GM20431 (cell line): ENCODE results near the gene BCL2L1.

Experiments
- in situ Hi-C: fragments of 300-500 bp; cut with MseI, MboI; formaldehyde crosslinking; loops from one replicate; pipeline ENCODE4 v1.15.0; 2020; ENCODE audit warnings: low sequenced_read_pairs; ENCODE audit not compliant: unreplicated experiment

Gene BCL2L1

DNA sequence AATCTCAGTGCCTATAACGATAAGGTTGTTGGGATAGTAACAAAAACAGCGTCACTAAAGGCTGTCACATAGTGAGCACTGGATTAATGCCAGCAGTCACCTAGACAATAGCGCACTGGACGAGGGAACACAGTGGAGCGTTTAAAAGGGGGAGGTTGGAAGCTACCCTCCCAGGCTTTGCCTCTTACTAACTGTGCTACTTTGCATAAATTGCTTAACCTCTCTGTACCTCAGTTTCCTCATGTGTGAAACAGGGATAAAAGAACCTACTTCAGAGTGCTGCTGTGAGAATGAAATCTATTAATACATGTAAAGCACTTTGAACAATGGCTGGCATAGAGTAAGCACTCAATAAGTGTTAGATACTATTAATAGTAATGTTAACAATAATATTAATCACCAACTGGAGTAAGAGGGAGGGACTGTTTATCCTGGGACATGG, 10.5 kb downstream of the BCL2L1 start:
- in situ Hi-C loops, result no loop called here

GRCh38 chr20:31711179-31712111, 11.2 kb downstream of the BCL2L1 start:
- in situ Hi-C loops, result no loop called here

DNA sequence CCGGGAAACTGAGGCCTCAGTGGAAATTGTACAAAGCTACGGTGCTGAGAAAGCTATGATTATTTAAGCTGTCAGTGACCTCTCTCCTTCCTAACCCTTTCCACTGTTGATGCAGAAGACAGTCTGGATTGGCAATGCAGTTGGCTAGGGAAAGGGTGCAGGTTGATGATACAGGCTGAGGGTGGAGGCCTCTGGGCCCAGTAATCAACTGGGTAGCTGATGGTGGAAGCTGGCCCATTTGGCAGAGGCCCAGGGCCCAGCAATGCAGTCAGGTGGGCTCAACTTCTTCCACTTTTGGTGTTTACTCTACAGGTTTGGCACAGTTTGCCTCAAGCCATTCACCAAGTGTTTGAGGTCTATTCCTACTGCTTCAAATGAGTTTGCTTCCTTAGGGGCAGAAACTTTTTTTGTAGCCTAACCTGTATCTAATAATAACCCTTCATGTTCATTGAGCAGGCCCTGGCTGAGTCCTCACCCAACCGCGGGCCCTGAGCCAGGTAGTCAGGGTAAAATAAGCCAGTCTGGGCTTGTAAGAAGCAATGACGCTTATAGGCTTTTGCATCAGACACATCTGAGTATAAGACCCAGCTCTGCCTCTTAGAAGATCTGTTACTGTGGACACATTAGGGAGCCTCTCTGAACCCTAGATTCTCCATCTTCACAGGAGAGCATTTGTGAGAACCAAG, 12.1 kb downstream of the BCL2L1 start:
- in situ Hi-C loops, result no loop called here

- in situ Hi-C loops, result no loop called here
These were observed 12.7 kb downstream of the BCL2L1 start for GRCh38 chr20:31709939-31710338.

DNA sequence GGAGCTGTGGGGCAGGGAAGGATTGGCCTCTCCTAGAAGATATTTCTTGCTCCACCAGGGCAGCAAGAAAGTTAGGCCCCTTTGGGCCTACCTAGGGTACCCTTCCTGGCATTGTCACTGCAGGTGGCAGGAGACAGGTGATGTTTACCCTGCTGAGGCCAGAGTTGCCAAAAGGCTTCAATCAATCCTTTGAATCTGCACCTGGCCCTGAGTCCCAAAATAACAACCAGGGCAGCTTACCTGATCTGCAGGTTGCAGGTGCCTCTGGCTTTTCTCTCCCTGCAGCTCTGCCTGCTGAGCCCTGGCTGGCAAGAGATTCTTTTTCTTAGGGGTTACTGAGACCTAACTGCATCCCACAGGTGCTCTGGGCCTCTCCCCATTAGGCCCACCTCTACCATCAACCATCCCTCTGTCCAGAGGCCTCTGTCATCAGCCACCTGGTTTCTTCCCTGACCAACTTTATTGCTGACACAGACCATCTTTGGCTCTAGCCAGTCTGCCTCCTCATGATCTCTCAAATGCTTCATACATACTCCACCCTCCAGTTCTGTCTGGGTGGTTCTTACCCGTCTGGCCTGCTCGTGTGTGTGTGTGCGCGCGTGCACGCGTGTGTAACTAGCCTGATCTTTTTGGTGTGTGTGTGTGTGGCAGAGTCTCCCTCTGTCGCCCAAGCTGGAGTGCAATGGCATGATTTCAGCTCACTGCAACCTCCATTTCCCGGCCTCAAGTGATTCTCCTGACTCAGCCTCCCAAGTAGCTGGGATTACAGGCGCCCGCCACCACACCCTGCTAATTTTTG, 13.7 kb downstream of the BCL2L1 start:
- in situ Hi-C loops, result no loop called here

GRCh38 chr20:31707994-31708735, 14.5 kb downstream of the BCL2L1 start:
- in situ Hi-C loops, result no loop called here

DNA sequence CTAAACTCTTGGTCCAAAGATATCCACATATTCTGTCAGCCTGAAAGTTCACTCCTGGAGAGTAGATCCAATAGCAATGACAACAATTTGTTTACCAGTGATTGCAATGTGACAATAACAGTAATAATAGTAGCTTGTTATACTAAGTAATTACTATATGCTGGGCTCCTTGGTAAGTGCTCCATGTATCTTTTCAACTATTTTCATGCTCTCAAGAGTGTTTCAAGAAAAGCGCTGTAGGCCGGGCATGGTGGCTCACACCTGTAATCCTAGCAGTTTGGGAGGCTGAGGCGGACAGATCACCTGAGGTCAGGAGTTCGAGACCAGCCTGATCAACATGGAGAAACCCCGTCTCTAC, 15.4 kb downstream of the BCL2L1 start:
- in situ Hi-C loops, result no loop called here

DNA sequence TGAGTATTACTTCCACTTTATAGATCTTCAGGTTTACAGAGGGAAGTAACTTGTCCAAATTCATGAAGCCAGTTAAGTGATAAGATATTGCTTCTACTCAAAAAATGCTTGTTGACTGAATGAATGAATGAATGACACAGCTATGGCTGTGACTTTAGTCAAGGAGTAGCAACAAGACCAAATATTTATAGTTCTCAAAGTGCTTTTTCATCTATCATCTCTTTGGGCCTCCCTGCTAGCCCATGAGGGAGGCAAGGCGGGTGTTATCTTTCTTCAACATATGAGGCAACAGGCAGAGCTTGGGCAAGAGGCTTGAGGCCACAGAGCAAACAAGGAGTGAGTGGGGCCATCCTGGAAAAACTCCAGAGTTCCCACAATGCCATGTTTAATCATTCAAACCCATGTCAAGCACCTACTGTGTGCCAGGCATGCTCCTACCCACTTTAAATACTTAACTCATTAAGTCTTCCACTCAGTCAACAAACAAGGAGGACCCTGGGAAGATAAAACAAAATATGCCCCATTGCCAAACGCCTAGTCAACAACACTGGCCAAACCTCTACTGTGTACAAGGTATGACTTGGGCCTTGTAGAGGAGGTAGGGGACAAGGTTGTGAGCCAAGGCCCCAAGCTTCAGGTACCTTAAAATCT, 15.9 kb downstream of the BCL2L1 start:
- in situ Hi-C loops, result no loop called here

GRCh38 chr20:31705598-31706597, 16.8 kb downstream of the BCL2L1 start:
- in situ Hi-C loops, result no loop called here

DNA sequence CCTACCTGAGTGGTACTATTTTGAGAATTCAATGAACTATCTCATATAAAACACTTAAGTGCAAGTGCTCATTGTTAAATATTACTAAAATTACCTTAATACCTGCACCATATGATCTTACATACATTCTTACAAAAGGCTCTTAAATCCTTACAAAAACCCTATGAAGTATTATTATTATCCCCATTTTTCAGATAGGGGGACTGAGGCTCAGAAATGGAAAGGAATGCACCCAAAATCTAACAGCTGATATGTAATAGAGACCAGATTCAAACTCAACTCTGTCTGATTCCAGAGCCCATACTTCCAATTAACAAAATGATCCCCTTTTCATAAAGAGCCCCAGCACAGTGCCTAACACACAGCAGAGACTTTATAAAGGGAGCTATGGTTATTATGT, 17.5 kb downstream of the BCL2L1 start:
- in situ Hi-C loops, result no loop called here

DNA sequence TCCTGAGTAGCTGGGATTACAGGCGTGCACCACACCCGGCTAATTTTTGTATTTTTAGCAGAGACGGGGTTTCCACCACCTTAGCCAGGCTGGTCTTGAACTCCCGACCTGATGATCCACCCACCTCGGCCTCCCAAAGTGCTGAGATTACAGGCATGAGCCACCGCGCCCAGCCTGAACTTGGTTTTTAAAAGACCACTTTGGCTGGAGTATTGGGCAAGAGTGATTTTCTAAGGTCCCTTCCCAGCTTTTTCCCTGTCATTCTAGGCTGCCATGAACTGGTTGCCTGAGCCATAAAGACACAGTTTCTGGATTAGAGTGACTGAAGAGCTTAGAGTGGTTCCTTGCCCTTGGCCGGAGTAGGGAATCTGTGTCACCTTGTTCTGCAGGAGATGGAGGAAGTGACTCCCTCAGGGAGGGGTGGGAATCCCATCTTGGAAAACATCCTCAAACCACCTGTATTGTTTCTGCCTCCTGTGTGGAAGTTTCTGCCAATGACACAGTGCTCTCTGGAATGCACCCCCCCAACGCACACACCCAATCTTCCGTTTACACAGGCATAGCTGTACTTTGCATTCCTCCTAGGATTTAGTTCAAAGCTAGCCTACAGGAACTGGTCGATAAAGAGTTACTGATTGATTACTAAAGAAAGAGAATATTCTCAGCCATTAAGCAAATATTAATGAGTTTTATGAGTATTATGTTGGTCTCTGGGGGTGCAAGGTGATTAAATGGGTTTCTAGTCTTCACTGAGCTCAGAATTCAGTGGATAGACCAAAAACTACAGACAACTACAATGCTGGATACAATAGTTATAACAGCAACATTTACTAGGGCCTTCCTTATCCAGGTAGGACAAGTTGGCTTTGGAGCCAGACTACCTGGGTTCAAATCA, 18.2 kb downstream of the BCL2L1 start:
- in situ Hi-C loops, result no loop called here

- in situ Hi-C loops, result no loop called here
These were observed 21.1 kb downstream of the BCL2L1 start for GRCh38 chr20:31701591-31701990.

- in situ Hi-C loops, result no loop called here
These were observed 21.9 kb downstream of the BCL2L1 start for GRCh38 chr20:31700747-31701146.

- in situ Hi-C loops, result no loop called here
These were observed 22.6 kb downstream of the BCL2L1 start for GRCh38 chr20:31699801-31700728.

GRCh38 chr20:31698803-31699718, 23.6 kb downstream of the BCL2L1 start:
- in situ Hi-C loops, result no loop called here
